GM18505 (cell line): Measurements from ENCODE around the gene ZNF556.
"Not testable (repeated sequence)": the region's sequence is repeated elsewhere in the genome, so short reads cannot be mapped to it uniquely, and the experiment has no call there.

Source experiments
- ATAC-seq: cut with Tn5 transposase; IDR thresholded peaks from one replicate; pipeline ENCODE4 v1.9.1; 2021; ENCODE audit not compliant: unreplicated experiment
- POLR2A ChIP-seq: IDR thresholded peaks from 4 replicates; pipeline ENCODE4 v1.6.1; 2011; ENCODE audit warnings: borderline replicate concordance; ENCODE audit not compliant: insufficient read depth, insufficient read length; ENCODE audit errors: extremely low read depth

ZNF556 gene

GRCh38 chr19:2865334-2866100 lies 1.6 kb upstream of the ZNF556 start:
- no peak for ATAC-seq
- no peak for TF ChIP-seq POLR2A

- no peak for ATAC-seq
- TF ChIP-seq POLR2A = no peak
Measured at GRCh38 chr19:2866495-2867024, 575 bp upstream of the ZNF556 start.

- no peak for TF ChIP-seq POLR2A
- no peak for ATAC-seq
Measured at GRCh38 chr19:2869618-2870017, 2.5 kb downstream of the ZNF556 start.

- not testable (repeated sequence) for ATAC-seq
Measured at GRCh38 chr19:2872175-2872574, 5.0 kb downstream of the ZNF556 start.

GRCh38 chr19:2877398-2878331 lies 10.5 kb downstream of the ZNF556 start:
- TF ChIP-seq POLR2A = no peak
- no peak for ATAC-seq

GRCh38 chr19:2883686-2884439 lies 16.7 kb downstream of the ZNF556 start:
- no peak for ATAC-seq

GRCh38 chr19:2885736-2886135 lies 18.6 kb downstream of the ZNF556 start:
- no peak for TF ChIP-seq POLR2A

More at GRCh38 chr19:2883686-2884439, 16.7 kb downstream of the ZNF556 start:
- no peak for TF ChIP-seq POLR2A

GRCh38 chr19:2887391-2887914 lies 20.3 kb downstream of the ZNF556 start:
- ATAC-seq = no peak
- TF ChIP-seq POLR2A = no peak

More at GRCh38 chr19:2885736-2886135, 18.6 kb downstream of the ZNF556 start:
- ATAC-seq = no peak

- ATAC-seq = no peak
- TF ChIP-seq POLR2A = no peak
Measured at GRCh38 chr19:2888731-2889224, 21.6 kb downstream of the ZNF556 start.

GRCh38 chr19:2890531-2890930 lies 23.4 kb downstream of the ZNF556 start:
- not testable (repeated sequence) for ATAC-seq

- TF ChIP-seq POLR2A = no peak
- no peak for ATAC-seq
Measured at GRCh38 chr19:2896694-2897093, 29.6 kb downstream of the ZNF556 start.

GRCh38 chr19:2900296-2901252 lies 33.4 kb downstream of the ZNF556 start, which contains the start of gene ZNF57:
Gene ZNF57, plus strand, starts transcription at chr19:2900928. Its CDS starts 118 bp downstream, at chr19:2901046.
- ATAC-seq = peak; percentile 89
- peak; percentile 66 for TF ChIP-seq POLR2A
